ENCODE data around the gene MROH2B.
A peak's percentile ranks its signal among the peaks of the same experiment; 100 is the strongest.

Gene MROH2B

GRCh38 chr5:40973364-40974004 is 97.7 kb downstream of the MROH2B start:
- H3K79me2 ChIP-seq (ENCODE audit: insufficient read depth, low read length) = no peaks in the 10 kb centered on the region
- peaks cover 4% of the 10 kb centered on the region for H3K27me3 ChIP-seq (ENCODE audit: insufficient read depth, low read length, poor library complexity)
- H3K9ac ChIP-seq (ENCODE audit: low read depth, low read length) = no peak overlapping the region
- H3K36me3 ChIP-seq (ENCODE audit: insufficient read depth, low read length) = no peaks in the 10 kb centered on the region
- no peak for TF ChIP-seq CTCF (IDR thresholded peaks at IDR 0.05; ENCODE audit: borderline replicate concordance, extremely low read depth, low read length, poor library complexity, severe bottlenecking)
- H3K4me2 ChIP-seq (ENCODE audit: insufficient read depth, low read length) = no peak overlapping the region
- no peak for DNase-seq
- no peaks in the 10 kb centered on the region for H4K20me1 ChIP-seq (ENCODE audit: insufficient read depth, low read length)
- no peaks in the 10 kb centered on the region for H3K9me3 ChIP-seq (ENCODE audit: insufficient read depth, low read length, severe bottlenecking)
- no peak overlapping the region for H2AFZ ChIP-seq (ENCODE audit: low read depth, low read length)
- no peak for ATAC-seq (ENCODE audit: insufficient read depth, low read depth)
- H3K4me1 ChIP-seq (ENCODE audit: insufficient read depth, low read length) = no peaks in the 10 kb centered on the region
- no peak overlapping the region for H3K27ac ChIP-seq (ENCODE audit: low read length)
- no peak overlapping the region for H3K4me3 ChIP-seq (ENCODE audit: low read depth in 1 of 2, low read length in 2 of 2)

- H3K27ac ChIP-seq (ENCODE audit: low read length) = no peak overlapping the region
- H3K9me3 ChIP-seq (ENCODE audit: insufficient read depth, low read length, severe bottlenecking) = no peaks in the 10 kb centered on the region
- no peak for DNase-seq
- no peak overlapping the region for H3K4me2 ChIP-seq (ENCODE audit: insufficient read depth, low read length)
- no peaks in the 10 kb centered on the region for H3K79me2 ChIP-seq (ENCODE audit: insufficient read depth, low read length)
- TF ChIP-seq EZH2 (IDR thresholded peaks at IDR 0.05; ENCODE audit: borderline replicate concordance, low read depth, low read length, severe bottlenecking) (no peak), CTCF (IDR thresholded peaks at IDR 0.05; ENCODE audit: borderline replicate concordance, extremely low read depth, low read length, poor library complexity, severe bottlenecking) (no peak)
- no peaks in the 10 kb centered on the region for H3K4me1 ChIP-seq (ENCODE audit: insufficient read depth, low read length)
- no peaks in the 10 kb centered on the region for H3K36me3 ChIP-seq (ENCODE audit: insufficient read depth, low read length)
- peaks cover 2% of the 10 kb centered on the region for H3K27me3 ChIP-seq (ENCODE audit: insufficient read depth, low read length, poor library complexity)
- H3K9ac ChIP-seq (ENCODE audit: low read depth, low read length) = no peak overlapping the region
- H4K20me1 ChIP-seq (ENCODE audit: insufficient read depth, low read length) = no peaks in the 10 kb centered on the region
- no peak overlapping the region for H3K4me3 ChIP-seq (ENCODE audit: low read depth in 1 of 2, low read length in 2 of 2)
- no peak overlapping the region for H2AFZ ChIP-seq (ENCODE audit: low read depth, low read length)
- no peak for ATAC-seq (ENCODE audit: insufficient read depth, low read depth)
Observed at GRCh38 chr5:40972434-40972833, 98.7 kb downstream of the MROH2B start.

GRCh38 chr5:40962207-40962955 is 108.8 kb downstream of the MROH2B start:
- no peaks in the 10 kb centered on the region for H3K9me3 ChIP-seq (ENCODE audit: insufficient read depth, low read length, severe bottlenecking)
- H3K9ac ChIP-seq (ENCODE audit: low read depth, low read length) = no peak overlapping the region
- H3K36me3 ChIP-seq (ENCODE audit: insufficient read depth, low read length) = no peaks in the 10 kb centered on the region
- ATAC-seq (ENCODE audit: insufficient read depth, low read depth) (no peak), DNase-seq (no peak)
- TF ChIP-seq CTCF (IDR thresholded peaks at IDR 0.05; ENCODE audit: borderline replicate concordance, extremely low read depth, low read length, poor library complexity, severe bottlenecking) = peak; percentile 21
- TF ChIP-seq EZH2 (IDR thresholded peaks at IDR 0.05; ENCODE audit: borderline replicate concordance, low read depth, low read length, severe bottlenecking) = no peak
- no peak overlapping the region for H2AFZ ChIP-seq (ENCODE audit: low read depth, low read length)
- no peaks in the 10 kb centered on the region for H3K27me3 ChIP-seq (ENCODE audit: insufficient read depth, low read length, poor library complexity)
- no peak overlapping the region for H3K4me3 ChIP-seq (ENCODE audit: low read depth in 1 of 2, low read length in 2 of 2)
- no peaks in the 10 kb centered on the region for H3K4me1 ChIP-seq (ENCODE audit: insufficient read depth, low read length)
- H3K79me2 ChIP-seq (ENCODE audit: insufficient read depth, low read length) = no peaks in the 10 kb centered on the region
- H3K27ac ChIP-seq (ENCODE audit: low read length) = no peak overlapping the region
- H4K20me1 ChIP-seq (ENCODE audit: insufficient read depth, low read length) = no peaks in the 10 kb centered on the region
- H3K4me2 ChIP-seq (ENCODE audit: insufficient read depth, low read length) = no peak overlapping the region
